GM18499 (cell line): ENCODE data around the gene CPT2.

Experiments used
- ATAC-seq: cut with Tn5 transposase; IDR thresholded peaks from one replicate; pipeline ENCODE4 v1.9.1; 2021; ENCODE audit warnings: moderate number of reproducible peaks; ENCODE audit not compliant: insufficient read depth, unreplicated experiment

The CPT2 gene

DNA sequence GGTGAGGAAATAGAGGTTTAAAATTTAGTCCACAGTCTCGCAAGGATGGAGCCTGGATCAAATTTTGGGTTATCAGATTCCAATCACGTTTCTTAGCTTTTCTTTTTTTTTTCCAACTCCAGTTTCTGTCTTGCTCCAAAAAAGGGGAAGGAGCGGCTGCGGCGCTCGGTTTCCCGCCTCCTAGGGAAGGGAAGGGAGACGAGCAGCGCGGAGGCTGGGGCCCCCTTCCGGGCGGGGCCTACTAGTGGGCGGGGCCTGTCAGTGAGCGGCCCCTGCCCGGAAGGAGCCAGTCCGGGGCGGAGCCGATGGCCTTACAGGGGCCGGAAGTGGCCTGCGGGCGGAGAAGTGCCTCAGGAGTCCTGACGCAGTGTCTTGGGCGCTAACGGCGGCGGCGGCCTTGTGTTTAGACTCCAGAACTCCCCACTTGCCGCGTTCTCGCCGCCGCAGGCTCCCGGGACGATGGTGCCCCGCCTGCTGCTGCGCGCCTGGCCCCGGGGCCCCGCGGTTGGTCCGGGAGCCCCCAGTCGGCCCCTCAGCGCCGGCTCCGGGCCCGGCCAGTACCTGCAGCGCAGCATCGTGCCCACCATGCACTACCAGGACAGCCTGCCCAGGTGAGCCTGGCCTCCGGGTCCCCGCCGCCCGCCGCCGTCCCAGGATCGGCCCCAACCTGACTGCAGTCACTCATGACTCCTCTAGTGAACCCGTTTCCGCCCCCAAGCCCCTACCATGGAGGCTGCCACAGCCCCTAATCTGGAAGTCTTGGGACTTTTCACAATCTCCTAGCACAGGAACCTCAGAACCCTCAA lies at the start of gene CPT2:
Gene CPT2 (plus strand): TSS at position 340 of the 806 bp plus-strand sequence. CDS start 120 bp downstream, at position 460.
- peak; percentile 82 for ATAC-seq

DNA sequence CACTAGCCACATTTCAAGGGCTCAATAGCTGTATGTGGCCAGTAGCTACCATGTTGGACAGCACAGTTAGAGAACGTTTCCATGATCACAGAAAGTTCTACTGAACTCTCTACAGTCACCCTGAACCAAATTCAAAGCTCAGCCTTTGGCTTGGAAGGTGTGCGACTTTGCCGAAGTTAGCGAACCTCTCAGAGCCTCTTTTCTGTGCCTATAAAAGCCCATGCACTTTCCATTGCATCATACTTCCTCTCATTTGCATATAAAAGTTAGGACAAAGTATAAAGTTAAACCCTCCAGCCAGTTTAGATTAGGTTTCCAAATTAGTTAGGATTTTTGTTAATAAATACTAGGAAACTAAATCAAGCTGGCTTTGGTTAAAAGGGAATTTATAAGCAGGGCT lies 49.5 kb upstream of the CPT2 start:
- ATAC-seq: no peak

DNA sequence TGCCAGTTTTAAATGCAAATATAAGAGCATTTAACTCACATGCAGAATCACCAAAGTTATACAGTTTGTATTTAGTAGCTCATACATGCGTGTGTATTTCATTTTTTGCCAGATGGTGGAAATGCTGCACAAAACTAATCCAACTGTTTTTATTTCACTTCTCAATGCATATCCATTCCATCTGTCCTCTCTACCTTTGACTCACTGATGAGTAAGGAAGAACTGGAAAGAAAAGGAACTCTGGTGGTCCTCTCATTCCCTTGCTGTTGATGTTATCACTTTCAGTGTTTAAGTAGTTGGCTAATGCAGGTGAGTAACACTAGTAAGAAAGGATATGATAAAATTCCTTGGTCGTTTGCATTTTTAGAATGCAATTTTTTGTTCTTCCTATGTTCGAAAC lies 48.5 kb upstream of the CPT2 start:
- ATAC-seq: no peak

DNA sequence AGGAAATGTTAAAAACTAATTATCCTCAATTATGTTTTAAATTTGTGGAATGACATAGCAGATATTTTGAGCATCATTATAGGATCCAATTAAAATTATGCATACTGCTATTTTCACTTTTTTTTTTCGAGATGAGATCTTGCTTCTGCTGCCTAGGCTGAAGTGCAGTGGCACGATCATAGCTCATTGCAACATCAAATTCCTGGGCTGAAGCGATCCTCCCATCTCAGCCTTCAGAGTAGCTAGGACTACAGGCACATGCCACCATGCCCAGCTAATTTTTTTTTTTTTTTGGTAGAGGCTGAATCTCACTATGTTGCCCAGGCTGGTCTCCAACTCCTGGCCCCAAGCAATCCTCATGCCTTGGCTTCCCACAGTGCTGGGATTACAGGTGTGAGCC lies 42.9 kb upstream of the CPT2 start:
- ATAC-seq: no peak

DNA sequence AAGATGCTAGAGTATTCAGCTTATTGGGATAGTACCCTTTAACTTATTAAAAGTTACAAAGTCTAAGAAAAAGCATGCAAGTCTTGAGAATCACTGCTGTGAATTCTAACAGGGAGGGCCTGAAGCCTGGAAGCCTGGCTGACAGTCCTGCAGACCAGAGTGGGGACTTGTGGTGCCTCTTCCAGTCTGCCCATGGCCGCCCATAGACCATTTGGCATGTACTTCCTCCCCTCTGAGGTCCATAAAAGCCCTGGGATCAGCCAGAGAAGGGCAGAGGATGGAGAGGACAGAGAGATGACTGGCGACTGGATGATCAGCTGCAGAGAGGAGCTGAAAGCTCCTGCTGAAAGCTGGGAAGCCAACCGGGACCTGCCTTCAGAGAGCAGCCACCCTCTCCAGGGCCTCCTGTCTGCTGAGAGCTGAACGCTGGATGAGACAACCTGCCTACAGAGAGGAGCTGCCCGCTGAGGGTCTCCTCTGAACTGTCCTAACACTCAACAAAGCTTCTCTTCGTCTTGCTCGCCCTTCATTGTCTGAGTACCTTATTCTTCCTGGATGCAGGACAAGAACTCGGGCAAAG lies 41.7 kb upstream of the CPT2 start:
- ATAC-seq: no peak

DNA sequence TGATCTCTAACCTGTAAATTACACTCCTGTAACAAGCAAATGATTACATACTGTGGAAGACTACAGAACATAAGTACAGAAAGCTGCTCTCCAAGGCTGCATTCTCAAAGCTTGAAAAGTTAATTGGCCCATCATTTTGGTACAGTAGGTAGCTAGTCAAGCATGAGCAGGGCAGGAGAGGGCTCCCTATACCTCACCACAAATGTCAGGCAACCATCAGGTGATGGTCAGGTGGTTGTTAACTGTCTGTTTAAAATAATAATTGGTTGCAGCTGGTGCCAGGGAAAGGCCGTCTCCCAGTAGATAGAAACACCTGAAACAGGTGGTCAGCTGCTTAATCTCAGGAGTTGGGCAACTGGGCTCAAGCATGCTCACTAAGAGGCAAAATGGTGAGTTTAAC lies 41.1 kb upstream of the CPT2 start:
- ATAC-seq: no peak

DNA sequence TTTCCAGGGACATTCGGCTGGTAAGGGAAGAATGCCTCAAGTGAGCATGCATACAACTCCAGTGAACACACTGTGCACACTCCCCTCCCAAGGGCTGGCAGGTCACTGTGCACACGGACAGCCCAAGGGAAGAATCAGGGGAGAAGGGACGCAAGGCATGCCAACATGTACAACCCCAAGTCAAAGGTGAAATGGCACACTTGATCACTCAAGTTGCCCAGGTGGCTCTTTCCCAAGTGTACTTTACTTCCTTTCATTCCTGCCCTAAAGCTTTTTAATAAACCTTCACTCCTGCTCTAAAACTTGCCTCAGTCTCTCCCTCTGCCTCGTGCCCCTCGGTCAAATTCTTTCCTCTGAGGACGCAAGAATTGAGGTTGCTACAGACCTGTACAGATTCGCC lies 40.7 kb upstream of the CPT2 start:
- no peak for ATAC-seq

DNA sequence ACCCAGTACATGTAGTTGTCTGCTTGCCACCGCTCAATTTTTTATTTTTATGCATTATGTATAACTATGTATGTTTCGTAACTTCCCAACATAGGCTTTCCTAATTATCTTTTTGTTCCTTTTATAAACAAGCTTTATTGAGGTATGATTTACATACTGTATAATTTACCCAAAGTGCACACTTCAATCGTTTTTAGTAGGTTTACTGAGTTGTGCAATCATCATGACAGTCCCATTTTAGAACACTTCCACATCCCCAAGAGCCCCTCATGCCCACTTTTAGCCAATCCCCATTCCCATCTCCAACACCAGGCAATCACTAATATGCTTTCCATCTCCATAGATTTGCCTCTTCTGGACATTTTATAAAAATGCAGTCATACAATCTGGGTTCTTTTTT lies 39.8 kb upstream of the CPT2 start:
- ATAC-seq: no peak

DNA sequence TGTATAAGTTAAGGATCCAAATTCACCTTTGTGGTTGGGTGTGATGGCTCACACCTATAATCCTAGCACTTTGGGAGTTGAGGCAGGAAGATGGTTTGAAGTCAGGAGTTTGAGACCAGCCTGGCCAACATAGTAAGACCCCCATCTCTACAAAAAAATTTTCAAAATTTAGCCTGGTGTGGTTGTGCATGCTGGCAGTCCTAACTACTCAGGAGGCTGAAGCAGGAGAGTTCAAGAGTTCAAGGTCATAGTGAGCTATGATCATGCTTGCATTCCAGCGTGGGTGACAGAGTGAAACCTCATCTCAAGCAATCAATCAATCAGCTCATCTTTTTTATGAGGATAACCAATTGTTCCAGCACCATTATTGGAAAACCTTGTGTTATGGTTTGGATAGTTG lies 37.7 kb upstream of the CPT2 start:
- no peak for ATAC-seq

DNA sequence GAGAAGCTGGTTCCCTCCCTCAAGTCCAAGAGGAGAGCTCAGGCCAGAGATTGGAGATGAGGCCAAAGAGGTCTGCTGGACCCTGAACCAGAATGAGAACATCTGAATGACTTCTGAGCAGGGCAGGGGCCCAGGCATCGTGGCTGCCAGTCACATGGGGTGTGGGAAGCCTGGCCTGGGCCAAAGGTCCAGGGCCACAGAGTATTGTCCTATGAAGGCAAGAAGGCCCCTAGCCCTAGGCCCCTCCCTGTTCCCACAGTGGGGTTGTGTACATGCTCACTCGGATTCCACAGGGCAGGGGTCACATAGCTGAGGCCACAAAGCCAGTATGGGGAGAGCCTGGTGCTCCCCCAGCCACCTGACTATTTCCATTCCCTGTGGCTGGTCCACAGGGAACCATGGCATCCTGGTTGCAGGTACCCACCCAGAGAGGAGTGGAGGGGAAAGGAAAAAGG lies 35.7 kb upstream of the CPT2 start:
- no peak for ATAC-seq

DNA sequence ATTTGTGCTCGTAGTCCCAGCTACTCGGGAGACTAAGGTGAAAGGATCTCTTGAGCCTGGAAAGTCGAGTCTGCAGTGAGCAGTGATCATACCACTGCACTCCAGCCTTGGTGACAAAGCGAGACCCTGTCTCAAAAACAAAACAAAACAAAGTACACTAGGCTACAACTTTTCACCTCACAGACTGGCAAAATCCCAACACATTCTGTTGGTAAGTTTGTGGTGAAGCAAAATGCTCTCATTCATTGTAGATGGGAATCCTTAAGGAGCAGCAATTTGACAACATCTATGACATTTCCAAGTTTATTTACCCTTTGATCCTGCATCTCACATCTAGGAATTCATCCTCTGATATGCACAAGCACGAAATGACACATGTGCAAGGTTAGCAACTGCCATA lies 34.0 kb upstream of the CPT2 start:
- ATAC-seq: no peak

DNA sequence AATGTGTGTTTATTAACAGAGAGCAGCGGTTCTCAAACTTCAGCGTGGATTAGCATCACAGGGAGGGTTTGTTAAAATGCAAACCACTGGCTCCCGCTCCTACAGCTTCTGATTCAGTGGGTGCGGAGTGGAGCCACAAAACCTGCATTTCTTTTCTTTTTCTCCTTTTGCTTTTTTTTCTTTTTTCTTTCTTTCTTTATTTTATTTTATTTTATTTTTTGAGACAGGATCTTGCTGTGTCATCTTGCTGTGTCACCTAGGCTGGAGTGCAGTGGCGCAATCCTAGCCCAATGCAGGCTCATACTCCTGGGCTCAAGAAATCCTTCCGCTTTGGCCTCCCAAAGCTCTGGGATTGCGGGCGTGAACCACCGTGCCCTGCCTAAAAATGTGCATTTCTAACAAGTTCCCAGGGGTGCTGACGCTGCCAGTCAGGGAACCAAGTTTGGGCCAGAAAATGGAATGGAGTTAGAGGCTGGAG lies 33.3 kb upstream of the CPT2 start:
- ATAC-seq: no peak

DNA sequence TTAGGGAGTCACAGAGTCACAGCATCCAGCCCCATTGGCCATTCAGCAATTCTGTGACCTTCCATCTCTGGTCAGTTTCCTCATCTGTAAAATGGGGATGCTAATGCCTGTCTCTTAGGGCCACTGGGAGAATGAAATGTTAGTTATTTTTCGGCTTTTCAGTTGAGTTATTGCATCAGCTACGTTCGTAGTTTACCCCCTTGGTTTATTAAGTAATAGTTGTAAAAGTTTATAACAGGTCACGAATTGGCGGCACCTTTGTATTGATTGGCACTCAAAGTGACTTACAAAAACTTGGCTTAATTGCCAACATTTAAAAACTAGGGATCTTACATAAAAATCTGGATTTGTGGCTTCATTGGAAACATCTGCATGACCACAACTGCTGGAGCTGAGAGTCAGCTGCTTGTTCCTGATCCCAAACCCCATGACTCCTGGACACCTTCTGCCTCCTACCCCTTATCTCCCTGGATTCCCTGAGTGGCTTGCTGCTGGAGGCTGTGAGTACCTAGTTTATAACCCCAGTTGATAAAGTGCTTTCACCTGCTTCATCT lies 31.1 kb upstream of the CPT2 start:
- no peak for ATAC-seq

DNA sequence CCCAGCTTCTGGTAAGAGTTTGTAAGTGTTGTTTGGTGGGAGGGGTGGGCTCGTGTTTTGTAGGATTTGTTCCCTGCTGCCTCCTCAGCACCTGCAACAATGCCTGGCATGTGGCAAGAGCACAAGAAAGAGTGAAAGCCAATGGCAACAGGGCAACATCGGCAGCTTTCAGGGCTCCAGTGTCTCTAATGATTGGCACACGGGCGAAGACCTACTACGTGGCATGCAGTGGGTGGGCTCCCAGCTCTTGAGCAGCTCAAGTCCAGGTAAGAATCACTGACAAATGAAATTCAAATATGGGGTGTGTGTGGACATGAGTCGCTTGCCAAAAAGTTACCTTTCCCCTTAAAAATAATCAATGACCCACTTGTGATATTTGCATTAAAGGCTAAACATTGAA lies 30.3 kb upstream of the CPT2 start:
- ATAC-seq: no peak

DNA sequence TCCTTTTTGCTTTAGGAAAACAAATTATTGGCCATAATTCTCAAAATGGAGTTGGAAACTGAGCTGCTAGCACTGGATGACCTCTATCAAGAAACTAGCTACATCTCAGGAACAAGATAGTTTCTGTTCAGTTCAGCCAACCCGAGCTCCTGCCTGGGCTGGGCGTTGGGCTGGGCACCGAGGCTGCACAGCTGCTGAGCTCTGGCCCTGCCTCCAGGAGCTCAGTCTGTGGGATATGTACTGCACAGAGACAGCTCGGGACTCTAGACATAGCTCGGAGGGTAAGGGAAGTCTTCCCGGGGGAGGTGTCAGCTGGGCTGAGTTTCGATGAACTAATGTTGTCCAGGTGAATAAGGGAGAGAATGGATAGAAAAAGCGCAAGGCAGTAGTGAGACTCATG lies 29.7 kb upstream of the CPT2 start:
- ATAC-seq: no peak

DNA sequence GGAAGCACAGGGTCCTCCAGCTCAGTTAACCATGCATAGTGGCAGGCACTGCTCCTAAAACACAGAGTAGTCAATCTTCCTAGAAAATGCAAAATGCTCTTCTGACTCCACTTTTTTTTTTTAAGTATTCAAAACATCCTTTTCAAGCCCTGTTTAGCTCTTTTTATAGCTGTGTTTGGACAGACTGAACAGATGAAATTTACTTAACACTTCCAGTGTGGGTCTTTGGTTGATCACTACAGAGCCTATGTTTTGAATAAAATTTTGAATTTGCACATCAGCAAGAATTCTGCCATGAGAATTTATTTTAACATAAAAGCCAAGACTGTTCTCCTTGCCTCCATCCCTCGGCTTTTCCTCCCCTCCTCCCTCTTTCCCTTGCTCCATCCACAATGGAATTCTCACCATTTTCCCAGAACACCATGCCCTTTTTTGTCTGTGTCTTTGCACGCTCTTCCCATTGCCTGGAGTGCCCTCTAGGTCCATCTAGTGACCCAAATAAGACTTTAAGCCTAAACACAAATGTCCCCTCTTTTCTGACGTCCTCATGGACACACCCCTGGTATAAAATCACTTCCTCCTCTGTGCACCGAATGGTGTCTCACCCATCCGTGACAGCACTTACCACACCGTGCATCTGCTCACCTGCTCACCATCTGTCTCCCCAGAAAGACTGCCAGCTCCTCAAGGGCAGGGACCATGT lies 24.0 kb upstream of the CPT2 start:
- ATAC-seq: no peak

DNA sequence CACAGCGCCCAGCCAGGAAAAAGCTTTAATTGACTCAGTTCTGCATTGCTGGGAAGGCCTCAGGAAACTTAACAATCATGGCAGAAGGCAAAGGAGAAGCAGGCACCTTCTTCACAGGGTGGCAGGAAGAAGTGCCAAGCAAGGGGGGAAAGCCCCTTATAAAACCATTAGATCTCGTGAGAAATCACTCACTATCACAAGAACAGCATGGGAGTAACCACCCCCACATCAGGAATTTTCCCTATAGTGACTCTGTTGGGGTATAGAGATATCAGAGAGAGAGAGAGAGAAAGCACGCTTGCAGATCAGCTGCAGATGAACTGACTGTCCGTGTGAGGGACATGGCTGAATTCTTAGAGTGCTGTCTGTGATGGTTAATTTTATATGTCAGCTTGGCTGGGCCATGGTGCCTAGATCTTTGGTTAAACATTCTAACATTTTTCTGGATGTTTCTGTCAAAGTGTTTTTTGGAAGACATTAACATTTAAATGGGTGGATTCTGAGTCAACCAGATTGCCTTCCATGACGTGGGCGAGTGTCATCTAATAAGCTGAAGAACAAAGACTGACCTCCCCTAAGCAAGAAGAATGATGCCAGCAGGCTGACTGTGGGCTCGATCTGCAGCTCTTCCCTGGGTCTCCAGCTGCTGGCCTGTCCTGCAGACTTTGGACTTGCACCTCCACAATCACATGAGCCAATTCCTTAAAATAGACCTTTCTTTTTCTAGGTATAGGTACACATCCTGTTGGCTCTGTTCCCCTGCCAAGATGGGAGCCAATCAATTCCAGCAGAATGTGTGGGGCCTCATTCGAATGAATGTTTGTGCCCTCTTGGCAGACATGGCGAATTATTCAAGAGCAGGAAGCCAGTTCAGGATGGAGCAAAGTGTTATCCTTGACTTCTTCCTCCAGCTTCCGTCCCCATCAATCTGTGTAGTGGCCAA lies 21.4 kb upstream of the CPT2 start:
- no peak for ATAC-seq

DNA sequence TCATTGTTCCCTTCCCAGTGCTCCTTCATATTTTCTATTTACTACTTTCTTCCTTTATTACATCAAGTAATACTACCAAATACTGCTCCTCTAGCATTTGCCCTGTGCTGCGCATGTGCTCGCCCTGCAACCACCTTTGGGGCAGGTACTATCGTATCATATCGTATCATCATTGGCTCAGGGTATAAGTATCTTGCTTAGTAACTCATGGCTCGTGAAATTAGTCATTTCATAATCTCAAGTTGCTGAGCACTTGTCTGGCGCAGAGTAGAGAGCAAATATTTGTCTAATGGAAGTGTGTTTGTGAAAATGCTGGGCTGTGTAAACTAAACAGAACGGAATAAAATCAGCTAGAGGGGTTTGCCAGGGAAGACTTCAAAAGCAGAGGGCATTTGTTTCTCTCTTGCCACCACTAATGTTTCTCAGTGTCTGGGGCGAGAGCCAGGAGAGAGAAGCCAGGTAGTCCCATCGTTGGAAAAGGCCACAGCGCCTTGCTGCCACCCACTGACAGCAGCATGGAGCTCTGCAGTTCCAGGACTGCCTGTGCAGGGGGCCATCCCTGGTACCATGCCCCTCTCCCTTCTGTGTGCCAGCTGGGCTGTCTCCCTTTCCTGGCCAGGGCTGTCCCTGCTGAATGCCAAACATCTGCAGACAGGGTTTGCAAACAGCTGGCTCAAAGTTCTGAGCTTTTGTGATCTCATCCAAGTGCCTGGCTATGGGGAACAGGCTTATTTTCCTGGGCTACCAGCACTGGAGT lies 20.0 kb upstream of the CPT2 start:
- no peak for ATAC-seq

DNA sequence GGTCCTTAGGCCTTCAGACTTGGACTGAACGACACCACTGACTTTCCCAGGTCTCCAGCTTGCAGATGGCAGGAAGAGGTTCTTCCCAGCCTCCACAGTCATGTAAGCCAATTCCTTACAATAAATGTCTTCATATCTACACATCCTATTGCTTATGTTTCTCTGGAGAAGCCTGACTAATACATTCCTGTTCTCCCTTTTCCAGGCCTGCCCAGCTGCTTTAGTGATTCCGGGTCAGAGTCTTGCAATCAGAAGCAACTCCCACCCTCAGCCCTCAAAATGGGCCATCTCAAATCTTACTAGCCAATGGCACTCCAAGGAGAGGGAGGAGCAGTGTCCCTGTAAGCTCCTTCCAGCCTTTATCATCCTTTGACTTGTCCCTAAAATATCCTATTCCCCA lies 16.4 kb upstream of the CPT2 start:
- no peak for ATAC-seq
